Activated CD8-positive, alpha-beta memory T cell treated with anti-CD3 and anti-CD28 coated beads, Interleukin-2, amount 50 U/mL, for 24 hours (primary cell): ENCODE results near the gene GJB1.

Experiments used
- DNase-seq: peaks from one replicate; pipeline ENCODE4 v3.0.0-alpha.2; 2020; ENCODE audit errors: extremely low read depth

GJB1 gene

DNA sequence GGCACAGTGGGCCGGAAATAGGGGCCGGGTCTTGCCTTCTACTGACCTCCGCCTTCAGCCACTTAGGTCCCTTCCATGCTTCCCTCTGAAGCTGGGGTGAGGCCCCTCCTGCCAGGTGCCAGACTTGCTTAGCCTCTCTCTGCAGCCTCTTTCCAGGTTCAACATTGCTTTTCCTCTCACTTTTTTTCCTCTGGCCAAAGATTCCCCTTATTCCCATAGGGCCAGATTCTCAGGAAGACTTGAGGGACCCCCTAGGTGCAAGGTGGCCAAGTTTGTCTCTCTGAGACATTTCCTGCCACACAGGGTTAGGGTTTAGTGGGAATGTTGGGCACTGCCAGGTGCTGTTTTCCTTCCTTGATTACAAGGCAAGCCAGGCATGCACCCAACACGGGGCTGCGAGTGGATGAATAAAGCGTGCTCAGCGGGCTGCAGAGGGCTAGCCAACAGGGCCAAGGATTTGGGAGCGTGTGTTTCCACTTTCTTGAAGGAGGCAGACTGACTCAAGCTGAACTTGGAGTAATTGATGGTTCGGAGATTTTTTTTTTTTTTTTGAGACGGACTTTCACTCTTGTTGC is 7.6 kb upstream of the GJB1 start:
- no peak for DNase-seq

DNA sequence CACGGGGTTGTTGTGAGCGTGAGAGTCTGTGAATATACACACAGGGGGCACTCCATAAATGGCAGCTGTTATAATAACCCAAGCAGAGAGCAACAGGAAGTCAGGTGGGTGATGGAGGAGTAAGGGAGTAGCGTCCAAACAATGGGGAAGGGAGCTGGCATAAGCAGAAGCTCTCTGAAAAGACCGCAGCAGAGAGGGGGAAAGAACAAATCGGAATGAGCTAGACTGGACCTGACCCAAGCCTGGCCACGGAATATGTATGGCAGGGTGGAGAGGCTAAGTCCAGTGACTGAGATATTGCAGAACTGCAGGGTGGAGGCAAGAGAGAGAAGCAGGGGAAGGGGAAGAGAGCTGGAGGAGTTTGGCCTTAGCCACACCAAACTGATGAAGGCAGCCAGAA is 6.5 kb upstream of the GJB1 start:
- DNase-seq = no peak

DNA sequence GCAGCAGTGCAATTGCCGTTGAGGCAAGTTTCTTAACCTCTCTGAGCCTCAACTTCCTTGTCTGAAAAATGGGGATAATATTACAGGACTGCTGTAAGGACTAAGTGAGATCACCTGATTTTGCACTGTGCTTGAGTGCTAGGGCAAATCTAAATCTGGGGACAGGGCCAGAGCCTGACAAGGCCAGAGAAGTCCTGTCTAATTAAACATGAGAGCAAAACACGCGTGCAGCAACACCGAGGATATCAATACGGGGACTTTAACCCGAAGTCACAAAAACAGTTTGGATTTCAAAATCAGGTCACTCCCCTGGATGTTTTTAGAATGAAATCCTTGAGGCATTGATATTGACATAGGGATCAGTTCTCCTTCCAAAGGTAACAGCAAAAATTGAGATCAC is 5.7 kb upstream of the GJB1 start:
- no peak for DNase-seq

DNA sequence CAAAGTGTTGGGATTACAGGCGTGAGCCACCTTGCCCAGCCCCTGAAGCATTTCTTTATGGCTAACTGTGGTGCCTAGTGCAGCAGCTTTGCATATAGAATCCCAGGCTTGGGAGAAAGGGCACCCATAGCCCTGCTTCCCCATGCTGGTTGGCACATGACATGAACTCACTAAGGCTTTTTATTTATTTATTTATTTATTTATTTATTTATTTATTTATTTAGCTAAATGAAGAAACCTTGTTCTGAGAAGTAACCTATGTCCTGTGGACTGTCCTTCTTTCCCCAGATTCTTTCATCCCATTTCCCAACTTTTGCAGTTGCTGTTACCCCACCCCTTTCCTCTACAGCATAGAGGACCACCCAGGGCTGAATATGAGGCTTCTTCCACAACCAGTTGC is 1.9 kb upstream of the GJB1 start:
- DNase-seq = no peak

DNA sequence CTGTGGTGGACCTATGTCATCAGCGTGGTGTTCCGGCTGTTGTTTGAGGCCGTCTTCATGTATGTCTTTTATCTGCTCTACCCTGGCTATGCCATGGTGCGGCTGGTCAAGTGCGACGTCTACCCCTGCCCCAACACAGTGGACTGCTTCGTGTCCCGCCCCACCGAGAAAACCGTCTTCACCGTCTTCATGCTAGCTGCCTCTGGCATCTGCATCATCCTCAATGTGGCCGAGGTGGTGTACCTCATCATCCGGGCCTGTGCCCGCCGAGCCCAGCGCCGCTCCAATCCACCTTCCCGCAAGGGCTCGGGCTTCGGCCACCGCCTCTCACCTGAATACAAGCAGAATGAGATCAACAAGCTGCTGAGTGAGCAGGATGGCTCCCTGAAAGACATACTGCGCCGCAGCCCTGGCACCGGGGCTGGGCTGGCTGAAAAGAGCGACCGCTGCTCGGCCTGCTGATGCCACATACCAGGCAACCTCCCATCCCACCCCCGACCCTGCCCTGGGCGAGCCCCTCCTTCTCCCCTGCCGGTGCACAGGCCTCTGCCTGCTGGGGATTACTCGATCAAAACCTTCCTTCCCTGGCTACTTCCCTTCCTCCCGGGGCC is 1.2 kb downstream of the GJB1 start:
- DNase-seq = no peak

DNA sequence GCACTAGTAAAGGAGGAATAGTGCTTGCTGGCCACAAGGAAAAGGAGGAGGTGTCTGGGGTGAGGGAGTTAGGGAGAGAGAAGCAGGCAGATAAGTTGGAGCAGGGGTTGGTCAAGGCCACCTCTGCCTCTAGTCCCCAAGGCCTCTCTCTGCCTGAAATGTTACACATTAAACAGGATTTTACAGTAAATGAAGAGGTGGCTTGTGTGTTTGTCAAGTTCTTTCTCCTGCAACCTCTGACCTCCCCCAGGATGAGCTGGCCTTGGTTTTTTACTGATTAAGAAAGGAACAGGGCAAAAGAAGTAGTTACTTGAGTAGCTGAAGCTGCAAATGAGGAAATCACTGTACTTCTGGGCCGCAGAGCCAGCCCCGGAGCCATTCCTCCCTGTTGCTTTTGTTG is 2.0 kb downstream of the GJB1 start:
- no peak for DNase-seq

DNA sequence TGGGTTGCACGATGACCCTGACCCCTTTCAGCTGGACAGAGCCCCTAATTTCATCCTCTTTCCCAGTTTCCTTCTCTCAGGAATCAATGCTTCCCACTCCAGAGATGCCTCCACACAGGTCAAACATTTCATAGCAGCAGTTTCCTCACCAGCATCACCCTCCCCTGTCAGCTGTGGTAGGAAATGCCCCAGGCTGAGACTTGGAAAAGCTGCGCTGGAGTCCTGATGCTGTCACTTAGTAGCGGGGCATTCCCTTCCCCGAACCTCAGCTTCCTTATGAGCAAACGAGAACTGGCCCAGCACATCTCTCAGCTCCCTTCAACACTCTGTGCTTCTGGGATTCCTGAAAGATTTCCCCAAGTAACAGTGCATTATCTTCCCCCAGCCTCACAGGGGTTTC is 2.7 kb downstream of the GJB1 start:
- DNase-seq = no peak

DNA sequence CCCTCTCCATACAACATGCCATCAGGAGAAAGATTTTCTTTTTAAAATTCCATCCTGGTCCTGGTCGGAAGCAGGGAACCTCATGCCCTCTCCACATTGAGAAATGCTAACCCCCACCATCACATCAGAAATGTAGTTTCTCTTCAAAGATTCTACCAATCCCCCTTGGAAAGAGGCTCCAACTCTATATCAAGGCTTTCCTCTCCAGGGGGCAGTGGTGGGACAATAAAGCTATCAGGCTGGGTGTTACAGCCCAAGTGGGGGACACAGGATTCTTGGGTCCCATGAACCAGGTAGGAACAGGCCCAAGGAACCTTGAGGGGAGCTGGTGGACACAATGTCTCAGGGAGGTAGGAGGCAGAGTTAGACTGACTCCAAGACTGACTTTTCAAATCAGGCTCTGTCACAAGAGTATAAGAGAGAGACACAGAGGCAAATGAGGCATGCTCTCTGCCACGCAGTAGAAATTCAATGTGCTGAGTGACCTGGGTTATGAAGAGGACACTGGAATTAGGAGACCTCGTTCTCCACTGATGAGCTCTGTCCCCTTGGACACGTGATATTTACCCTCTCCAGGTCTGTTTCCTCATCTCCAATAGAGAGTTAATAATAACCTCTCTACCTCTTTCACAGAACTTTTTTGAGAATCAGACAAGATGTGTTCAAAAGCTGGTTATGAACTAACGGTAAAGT is 4.5 kb downstream of the GJB1 start:
- DNase-seq = no peak

DNA sequence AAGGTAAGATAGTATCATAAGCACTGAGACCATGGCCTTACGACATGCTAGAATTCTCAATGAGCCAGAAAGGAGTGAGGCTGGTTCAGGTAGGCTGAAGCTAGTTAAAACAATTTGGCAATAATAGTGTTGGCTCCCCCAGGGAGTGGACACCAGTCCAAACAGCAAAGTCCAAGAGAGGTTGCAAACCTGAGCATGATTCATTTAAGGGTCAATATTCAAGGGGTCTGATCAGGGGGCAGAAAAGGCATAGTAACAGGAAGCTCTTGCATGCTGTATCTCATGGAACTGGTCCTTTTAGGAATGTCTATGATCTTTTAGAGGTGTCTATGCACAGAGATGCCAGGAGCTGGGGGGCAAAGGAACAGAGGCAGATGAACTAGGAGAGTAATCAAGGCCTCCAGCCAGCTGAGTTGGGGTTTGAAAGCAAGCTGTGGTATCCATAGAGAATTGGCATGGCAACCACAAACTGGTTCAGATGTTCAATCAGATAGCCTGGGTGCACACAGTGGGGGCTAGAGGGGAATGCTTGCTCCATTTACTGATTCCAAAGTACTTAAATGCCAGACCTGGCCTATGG is 5.1 kb downstream of the GJB1 start:
- DNase-seq = no peak

DNA sequence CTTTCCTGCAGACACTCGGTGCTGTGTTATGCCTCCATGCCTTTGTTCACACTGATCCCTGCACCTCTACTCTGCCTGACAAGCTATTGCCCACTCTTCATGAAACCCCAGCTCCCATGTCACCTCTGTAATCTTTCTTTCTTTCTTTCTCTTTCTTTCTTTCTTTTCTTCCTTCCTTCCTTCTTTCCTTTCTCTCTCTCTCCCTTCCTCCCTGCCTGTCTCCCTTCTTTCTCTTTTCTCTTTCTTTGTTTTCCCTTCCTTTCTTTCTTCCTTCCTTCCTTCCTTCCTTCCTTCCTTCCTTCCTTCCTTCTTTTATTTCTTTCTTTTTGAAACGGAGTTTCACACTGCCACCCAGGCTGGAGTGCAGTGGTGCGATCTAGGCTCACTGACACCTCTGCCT is 12.5 kb downstream of the GJB1 start:
- DNase-seq = no peak

DNA sequence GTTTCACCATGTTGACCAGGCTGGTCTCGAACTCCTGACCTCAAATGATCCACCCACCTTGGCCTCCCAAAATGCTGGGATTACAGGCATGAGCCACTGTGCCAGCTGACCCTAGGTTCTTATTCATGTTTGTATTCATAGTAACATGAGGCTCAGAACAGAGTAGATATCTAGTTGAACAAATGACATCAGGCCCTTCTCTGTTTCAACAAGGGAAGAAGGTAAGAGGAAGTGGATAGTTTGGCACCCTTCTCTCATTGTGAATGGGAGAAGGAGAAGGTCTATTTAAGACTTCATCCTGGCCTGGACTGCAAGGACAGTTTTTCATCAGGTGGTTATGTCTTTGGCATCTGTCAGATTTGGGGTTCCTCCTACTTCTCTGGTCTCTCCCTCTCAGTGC is 13.8 kb downstream of the GJB1 start:
- DNase-seq = no peak

DNA sequence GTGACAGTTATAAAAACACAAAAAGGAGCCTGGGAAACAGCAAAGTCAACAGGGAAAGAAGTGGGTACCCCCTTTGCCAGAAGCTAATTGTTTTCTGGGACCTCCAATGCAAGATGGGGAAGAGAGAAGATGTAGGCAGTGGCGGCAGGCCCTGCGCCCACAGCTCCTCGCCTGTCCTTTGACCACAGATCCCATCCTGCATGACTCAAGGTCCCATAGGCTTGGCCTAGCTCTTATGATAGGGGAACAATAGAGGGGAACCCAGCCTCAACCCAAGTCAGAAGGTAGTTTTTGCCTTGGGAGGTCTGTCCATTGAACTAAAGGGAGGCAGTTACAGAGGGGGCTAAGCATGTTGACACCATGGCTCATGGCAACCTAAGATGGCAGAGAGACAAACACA is 16.8 kb downstream of the GJB1 start:
- no peak for DNase-seq

DNA sequence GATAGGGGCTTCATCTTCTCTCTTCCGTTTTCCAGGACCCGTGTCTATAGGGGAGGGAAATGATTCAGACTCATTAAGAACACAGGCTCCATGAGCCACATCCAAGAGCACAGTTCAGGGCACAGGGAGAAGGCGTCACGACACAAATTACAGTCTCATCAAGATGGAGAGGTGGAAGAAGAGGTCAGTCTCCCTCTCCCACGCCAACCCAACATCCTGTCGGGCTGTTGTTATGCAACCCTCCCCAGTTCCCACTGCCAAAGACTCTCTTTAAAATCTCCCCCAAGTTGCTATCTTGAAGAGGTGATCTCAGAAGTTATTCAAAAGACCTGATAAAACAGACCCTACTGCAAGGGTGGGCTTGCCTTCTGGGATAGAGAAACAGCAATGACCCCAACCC is 18.3 kb downstream of the GJB1 start:
- DNase-seq = no peak

DNA sequence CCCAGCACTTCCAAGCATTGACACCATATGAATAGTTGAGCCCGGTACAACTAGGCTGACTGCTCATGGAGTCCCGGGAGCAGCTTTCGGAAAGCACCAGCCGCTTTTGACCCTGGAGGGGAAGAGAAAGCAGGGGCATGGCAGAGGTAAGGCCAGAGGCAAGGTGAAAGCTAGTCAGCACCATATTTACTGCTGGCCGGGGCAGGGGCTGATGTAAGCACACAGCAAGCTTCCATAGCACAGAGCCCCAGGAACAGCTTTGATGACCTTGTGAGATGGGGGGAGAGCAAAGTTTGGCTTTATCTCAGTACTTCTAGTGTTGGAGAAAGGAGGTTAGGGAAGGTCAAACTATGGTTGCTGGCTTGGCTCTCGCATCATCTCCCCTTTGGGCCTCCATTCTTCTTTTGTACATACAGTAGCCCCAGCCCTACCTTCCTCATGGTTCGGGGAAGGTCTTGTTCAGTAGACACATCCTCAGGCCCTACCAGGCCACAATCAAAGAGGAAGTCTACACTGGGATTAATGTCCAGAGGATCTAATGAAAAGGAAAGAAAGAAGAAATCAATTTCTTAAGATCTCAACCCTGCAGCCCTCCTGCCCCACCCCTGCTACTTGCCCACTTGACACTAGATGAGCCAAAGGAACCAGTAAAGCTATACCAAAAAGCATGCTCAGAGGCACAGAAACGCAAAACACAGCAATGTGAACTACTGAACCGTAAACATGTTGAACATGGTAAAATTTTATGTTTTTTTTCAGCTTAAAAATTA is 21.5 kb downstream of the GJB1 start:
- no peak for DNase-seq

DNA sequence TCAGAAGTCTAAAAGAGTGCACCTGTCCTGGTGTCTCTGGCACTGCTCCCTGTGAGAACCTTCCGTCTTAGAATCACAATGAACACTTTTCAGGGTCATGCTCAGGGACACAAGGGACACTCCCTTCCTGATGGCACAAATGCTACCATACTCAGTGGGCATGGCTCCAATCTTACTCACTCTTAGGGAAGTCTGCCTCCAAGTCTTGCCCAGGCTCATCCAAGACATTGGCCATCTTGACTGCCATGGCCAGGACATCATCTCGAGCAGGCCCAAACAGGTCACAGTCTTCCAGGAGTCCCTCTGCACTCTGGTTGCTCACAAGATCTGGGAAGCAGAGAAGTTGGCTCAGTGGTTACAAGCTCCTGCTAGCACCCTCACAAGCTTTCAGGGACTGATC is 22.1 kb downstream of the GJB1 start:
- DNase-seq = no peak

DNA sequence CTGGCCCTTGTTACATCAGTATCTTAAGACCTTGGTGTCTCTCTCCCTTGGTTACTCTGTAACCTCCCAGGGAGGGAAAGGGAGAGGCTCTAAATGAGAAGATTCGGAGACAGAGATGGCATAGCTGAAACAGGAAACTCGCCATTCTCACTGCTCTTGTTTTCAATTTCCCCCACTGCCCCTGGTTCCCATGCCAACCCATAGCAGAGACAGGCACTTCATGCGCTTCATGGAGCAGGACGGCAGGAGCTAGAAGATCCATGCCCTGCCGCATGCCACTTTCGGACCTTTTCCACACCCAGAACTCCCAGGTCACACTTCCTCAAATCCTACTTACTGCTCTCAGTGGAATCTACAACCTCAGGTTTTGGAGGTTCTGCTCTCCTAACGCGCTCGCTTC is 27.8 kb downstream of the GJB1 start:
- no peak for DNase-seq

DNA sequence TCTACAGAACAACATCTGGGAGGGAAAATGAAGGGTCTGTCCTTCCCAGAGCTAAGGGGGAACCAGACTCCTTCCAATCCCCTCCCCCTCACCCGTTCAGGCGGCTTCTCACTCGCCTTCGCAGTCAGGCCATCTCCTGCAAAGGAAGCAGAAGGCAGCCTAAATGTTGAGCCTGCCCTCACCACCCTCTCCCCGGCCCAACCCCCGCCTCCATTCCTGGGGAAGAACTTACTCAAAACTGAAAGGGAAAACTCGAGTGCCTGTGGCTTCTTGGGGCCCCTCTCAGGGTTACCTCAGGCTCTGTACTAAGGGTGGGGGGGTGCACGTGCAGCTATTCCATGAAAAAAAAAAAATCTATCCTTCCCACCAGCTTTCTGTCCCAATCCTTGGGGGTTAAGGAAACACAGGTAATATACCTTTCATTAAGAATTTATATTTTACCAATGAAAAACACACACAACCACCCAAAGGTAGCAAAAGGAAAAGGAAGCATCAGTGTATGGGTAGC is 28.5 kb downstream of the GJB1 start:
- DNase-seq = no peak

DNA sequence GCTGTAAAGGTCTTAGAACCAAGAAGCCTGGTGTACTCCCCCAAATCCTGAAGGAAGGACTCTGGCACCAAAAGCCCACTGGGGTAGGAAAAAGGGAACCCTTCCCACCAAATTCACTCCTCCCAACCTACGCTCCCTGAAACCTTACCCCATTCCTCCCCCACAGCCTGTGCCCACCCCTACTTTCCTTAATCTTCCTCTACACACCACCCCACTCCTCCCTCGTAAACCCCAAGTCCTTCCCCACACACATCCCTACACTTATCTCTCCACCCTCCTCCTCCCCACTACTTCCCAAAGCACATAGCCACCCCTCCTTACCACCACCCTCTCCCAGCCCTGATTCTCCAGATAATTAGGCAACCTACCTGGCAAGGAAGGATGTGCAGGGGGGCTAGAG is 29.2 kb downstream of the GJB1 start:
- no peak for DNase-seq

DNA sequence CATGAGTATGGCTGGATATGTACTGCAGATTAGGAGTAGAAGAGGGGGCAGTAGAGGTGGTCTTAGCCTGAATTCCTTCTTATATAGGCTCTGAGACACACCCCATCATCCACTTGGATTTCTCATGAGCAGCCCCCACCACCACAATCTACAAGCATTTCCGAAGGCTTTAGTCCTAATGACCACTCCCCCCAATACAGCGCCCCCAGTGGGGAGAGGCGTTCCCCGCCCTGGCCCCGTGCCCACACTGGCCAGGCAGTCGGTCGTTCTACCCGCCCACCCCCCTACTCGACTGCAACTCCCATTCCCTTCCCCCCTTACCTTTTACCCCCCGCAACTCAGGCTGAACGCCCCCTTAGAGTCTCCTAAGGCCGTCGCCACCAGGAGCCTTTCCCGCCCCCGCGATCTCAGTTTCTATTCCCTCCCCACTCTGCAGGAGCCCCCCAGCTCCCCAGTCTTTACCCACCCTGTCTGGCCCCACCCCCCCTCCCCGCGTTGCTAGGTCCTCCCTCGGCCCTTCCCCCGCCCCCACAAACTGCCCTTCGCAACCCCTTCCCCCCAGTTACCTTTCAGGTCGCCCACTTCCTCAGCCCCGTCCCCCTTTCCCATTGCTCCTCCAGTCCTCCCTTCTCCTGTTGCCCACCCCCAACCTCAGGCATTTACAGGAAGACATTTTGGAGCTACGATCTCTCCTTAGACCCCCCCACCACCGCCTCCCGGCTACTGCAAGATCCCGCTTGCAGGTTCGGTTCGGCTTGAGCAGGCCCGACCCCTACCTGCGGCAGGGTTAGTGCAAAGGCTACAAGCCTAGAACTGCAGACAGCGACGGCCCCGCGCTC is 30.4 kb downstream of the GJB1 start:
- DNase-seq = no peak

DNA sequence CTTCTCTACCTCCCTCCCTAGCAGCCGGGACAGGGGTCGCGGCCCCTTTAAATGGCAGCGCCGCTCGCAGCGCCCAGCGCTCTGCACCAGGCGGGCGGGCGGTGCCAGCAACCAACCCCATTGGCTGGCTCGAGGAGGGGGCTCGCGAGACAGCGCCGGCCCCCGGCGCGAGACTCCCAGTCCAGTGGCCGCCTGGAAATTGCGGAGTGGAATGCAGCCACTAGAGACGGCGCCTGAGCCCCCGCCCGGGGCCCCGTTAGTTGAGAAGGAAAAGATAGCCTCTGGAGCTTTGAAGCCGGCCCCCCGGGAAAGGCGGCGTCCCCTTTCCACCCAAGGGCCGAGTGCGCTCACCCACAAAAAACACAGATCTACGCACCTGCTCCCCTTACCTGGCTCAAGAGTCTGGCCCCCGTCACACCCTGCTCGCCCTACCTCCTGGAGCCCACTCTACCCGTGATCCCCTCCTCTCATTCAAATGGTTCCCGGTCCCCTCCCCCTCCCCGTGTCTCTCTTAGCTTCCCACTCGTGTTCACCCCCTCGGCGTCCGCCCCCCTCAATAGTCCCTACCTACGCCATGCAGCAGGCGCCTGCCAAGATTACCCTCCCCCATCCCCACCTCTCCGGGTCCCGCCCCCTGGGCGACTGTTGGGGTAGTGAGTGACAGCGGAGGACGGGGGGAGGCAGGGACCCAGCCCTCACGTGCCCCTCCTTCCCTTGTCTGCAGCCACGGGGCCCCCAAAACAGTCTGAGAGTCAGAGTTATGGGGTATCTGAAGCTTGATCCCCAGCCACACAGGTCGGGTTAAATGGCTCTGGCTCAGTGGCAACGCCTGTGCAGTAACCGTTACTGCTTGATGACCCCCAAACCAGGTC is 31.3 kb downstream of the GJB1 start, which contains the start of gene ZMYM3:
Gene ZMYM3 (minus strand): TSS at position 49 of the 872 bp plus-strand sequence. CDS start 885 bp downstream, outside the sequence.
- DNase-seq = peak; percentile 39
